SKM-1 (cell line): ENCODE data around the gene EDEM3.
A peak's percentile ranks its signal among the peaks of the same experiment; 100 is the strongest.
"Not testable (repeated sequence)": the region's sequence is repeated elsewhere in the genome, so short reads cannot be mapped to it uniquely, and the experiment has no call there.

ENCODE experiments used
- DNase-seq: peaks from one replicate; lab custom pipeline; 2025; ENCODE audit not compliant: unreplicated experiment; lab: John Stamatoyannopoulos, UW

Gene EDEM3

GRCh38 chr1:184770181-184770979 is 15.7 kb upstream of the EDEM3 start:
- DNase-seq, result no peak

- DNase-seq, result no peak
Observed at GRCh38 chr1:184769241-184769640, 14.6 kb upstream of the EDEM3 start.

- DNase-seq, result no peak
Observed at GRCh38 chr1:184768467-184768866, 13.8 kb upstream of the EDEM3 start.

GRCh38 chr1:184767591-184767990 is 12.9 kb upstream of the EDEM3 start:
- no peak for DNase-seq

- no peak for DNase-seq
Observed at GRCh38 chr1:184764483-184764882, 9.8 kb upstream of the EDEM3 start.

- DNase-seq, result not testable (repeated sequence)
Observed at GRCh38 chr1:184763520-184763919, 8.9 kb upstream of the EDEM3 start.

- no peak for DNase-seq
Observed at GRCh38 chr1:184761969-184762485, 7.4 kb upstream of the EDEM3 start.

- no peak for DNase-seq
Observed at GRCh38 chr1:184759651-184760050, 5.0 kb upstream of the EDEM3 start.

GRCh38 chr1:184759112-184759511 is 4.5 kb upstream of the EDEM3 start:
- DNase-seq, result no peak

- no peak for DNase-seq
Observed at GRCh38 chr1:184757891-184758290, 3.2 kb upstream of the EDEM3 start.

- DNase-seq, result no peak
Observed at GRCh38 chr1:184757406-184757805, 2.7 kb upstream of the EDEM3 start.

- DNase-seq, result no peak
Observed at GRCh38 chr1:184755226-184756065, 788 bp upstream of the EDEM3 start.

- DNase-seq, result peak; percentile 50
Observed at GRCh38 chr1:184753608-184754475, 816 bp downstream of the EDEM3 start.

- no peak for DNase-seq
Observed at GRCh38 chr1:184753117-184753516, 1.5 kb downstream of the EDEM3 start.

GRCh38 chr1:184752656-184753055 is 2.0 kb downstream of the EDEM3 start:
- peak; percentile 95 for DNase-seq

- DNase-seq, result no peak
Observed at GRCh38 chr1:184748740-184749139, 5.9 kb downstream of the EDEM3 start.

GRCh38 chr1:184747089-184747955 is 7.3 kb downstream of the EDEM3 start:
- peak; percentile 32 for DNase-seq

GRCh38 chr1:184745929-184746638 is 8.6 kb downstream of the EDEM3 start:
- DNase-seq, result no peak

GRCh38 chr1:184745110-184745509 is 9.5 kb downstream of the EDEM3 start:
- no peak for DNase-seq
